Keratinocyte (primary cell): ENCODE data around the gene PARP2. TPM values are rescaled to one million over a fixed set of nuclear protein-coding genes. Genes with fewer than 3 reads are reported as not detected.
A peak's percentile ranks its signal among the peaks of the same experiment; 100 is the strongest.

Experiments
- DNase-seq: peaks from one replicate; pipeline ENCODE4 v3.0.0-alpha.2; 2011; ENCODE audit warnings: low read depth, missing footprints, low spot score
- FAIRE-seq: peaks from 2 replicates; lab custom pipeline; 2011; peaks lifted over from hg19 to GRCh38; lab: Jason Lieb, UNC
- H2AFZ ChIP-seq: 2 replicates; pipeline ENCODE4 v1.6.0; 2012; ENCODE audit warnings: low read length, control low read depth, inconsistent platforms; ENCODE audit not compliant: control insufficient read depth
- H3K27ac ChIP-seq: 2 replicates; pipeline ENCODE4 v1.5.1; 2011; ENCODE audit warnings: low read length; ENCODE audit not compliant: control insufficient read depth, insufficient read depth
- H3K27me3 ChIP-seq: 3 replicates; pipeline ENCODE4 v1.6.0; 2011; ENCODE audit warnings: low read length; ENCODE audit not compliant: control insufficient read depth, insufficient read depth; ENCODE audit errors: extremely low read depth
- H3K36me3 ChIP-seq, 2 experiments: 2 replicates in 1 of 2; 3 replicates in 1 of 2; pipeline ENCODE4 v1.5.1; 2011; ENCODE audit warnings: low read length in 2 of 2, mild to moderate bottlenecking in 1 of 2; ENCODE audit not compliant: control insufficient read depth in 2 of 2, insufficient read depth in 2 of 2; ENCODE audit errors: extremely low read depth in 1 of 2
- H3K4me1 ChIP-seq: 3 replicates; pipeline ENCODE4 v1.5.1; 2011; ENCODE audit warnings: low read length; ENCODE audit not compliant: control insufficient read depth, insufficient read depth; ENCODE audit errors: extremely low read depth
- H3K4me2 ChIP-seq: 3 replicates; pipeline ENCODE4 v1.6.0; 2011; ENCODE audit warnings: low read depth, low read length; ENCODE audit not compliant: control insufficient read depth, insufficient read depth; ENCODE audit errors: extremely low read depth
- H3K4me3 ChIP-seq, 3 experiments: fragments of 200-600 bp in 1 of 3; sonication (generic) in 1 of 3; 2 replicates in 2 of 3; 3 replicates in 1 of 3; pipeline ENCODE4 v1.5.1; 2011 to 2016; ENCODE audit warnings: low read length in 3 of 3, mild to moderate bottlenecking in 3 of 3, control low read depth in 2 of 3, inconsistent platforms in 1 of 3, low read depth in 1 of 3, mixed read lengths in 1 of 3, mixed run types in 1 of 3, moderate library complexity in 1 of 3; ENCODE audit not compliant: control insufficient read depth in 2 of 3, insufficient read depth in 2 of 3; ENCODE audit errors: extremely low read depth in 1 of 3
- H3K79me2 ChIP-seq: 2 replicates; pipeline ENCODE4 v1.6.0; 2012; ENCODE audit warnings: low read length; ENCODE audit not compliant: control insufficient read depth, insufficient read depth
- H3K9ac ChIP-seq: 3 replicates; pipeline ENCODE4 v1.6.0; 2011; ENCODE audit warnings: low read length; ENCODE audit not compliant: control insufficient read depth, insufficient read depth; ENCODE audit errors: extremely low read depth
- H3K9me1 ChIP-seq: 3 replicates; pipeline ENCODE4 v1.6.0; 2011; ENCODE audit warnings: low read length; ENCODE audit not compliant: control insufficient read depth, insufficient read depth; ENCODE audit errors: extremely low read depth
- H3K9me3 ChIP-seq: 2 replicates; pipeline ENCODE4 v1.5.1; 2012; ENCODE audit warnings: low read depth, low read length; ENCODE audit not compliant: control insufficient read depth
- H4K20me1 ChIP-seq: 3 replicates; pipeline ENCODE4 v1.6.0; 2011; ENCODE audit warnings: low read length; ENCODE audit not compliant: control insufficient read depth, insufficient read depth; ENCODE audit errors: extremely low read depth
- EZH2 ChIP-seq: IDR thresholded peaks from one replicate; pipeline ENCODE4 v1.6.1; 2012; ENCODE audit warnings: inconsistent platforms, mild to moderate bottlenecking, low read length, moderate library complexity
- dilution Hi-C: fragments of 300-500 bp; cut with MboI; formaldehyde crosslinking; loops from one replicate; pipeline ENCODE4 v1.7.0; 2020; ENCODE audit warnings: low sequenced_read_pairs; ENCODE audit not compliant: extremely low pct_ligation_motif_present
- polyA minus RNA-seq, 3 experiments: library from RNA; depleted of rRNA, polyadenylated mRNA; stranded (reverse); fragments of >200 nt; gene quantifications; 1 replicate in 1 of 3; 2 replicates in 1 of 3; 3 replicates in 1 of 3; pipeline ENCODE4 v1.2.3, GENCODE V29; 2011
- polyA plus RNA-seq, 5 experiments: library from polyadenylated mRNA; depleted of rRNA in 3 of 5; stranded (reverse) in 3 of 5; stranded (forward) in 1 of 5; unstranded in 1 of 5; fragments of >200 nt; gene quantifications; 1 replicate in 1 of 5; 2 replicates in 3 of 5; 3 replicates in 1 of 5; pipeline versions ENCODE4 v1.2.1 to v1.2.3, GENCODE V29; 2011 to 2012; ENCODE audit warnings: missing spikeins in 2 of 5, low read depth in 1 of 5, low replicate concordance in 1 of 5
- TF ChIP-seq, protein P1 (sequence below), 3 experiments: IDR thresholded peaks in 1 of 3; conservative IDR thresholded peaks in 1 of 3; optimal IDR thresholded peaks in 1 of 3; 2 replicates in 2 of 3; 3 replicates in 1 of 3; pipeline versions ENCODE3 to v1.5.1; 2011; ENCODE audit warnings: low read length in 3 of 3, mild to moderate bottlenecking in 3 of 3, moderate library complexity in 2 of 3, control low read depth in 1 of 3, inconsistent platforms in 1 of 3; ENCODE audit not compliant: insufficient read depth in 2 of 3; ENCODE audit errors: extremely low read depth in 1 of 3

The PARP2 gene, protein sequence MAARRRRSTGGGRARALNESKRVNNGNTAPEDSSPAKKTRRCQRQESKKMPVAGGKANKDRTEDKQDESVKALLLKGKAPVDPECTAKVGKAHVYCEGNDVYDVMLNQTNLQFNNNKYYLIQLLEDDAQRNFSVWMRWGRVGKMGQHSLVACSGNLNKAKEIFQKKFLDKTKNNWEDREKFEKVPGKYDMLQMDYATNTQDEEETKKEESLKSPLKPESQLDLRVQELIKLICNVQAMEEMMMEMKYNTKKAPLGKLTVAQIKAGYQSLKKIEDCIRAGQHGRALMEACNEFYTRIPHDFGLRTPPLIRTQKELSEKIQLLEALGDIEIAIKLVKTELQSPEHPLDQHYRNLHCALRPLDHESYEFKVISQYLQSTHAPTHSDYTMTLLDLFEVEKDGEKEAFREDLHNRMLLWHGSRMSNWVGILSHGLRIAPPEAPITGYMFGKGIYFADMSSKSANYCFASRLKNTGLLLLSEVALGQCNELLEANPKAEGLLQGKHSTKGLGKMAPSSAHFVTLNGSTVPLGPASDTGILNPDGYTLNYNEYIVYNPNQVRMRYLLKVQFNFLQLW
- 13.8 to 24.7 TPM (median 24.1 TPM) in 3 replicates for polyA plus RNA-seq
- polyA plus RNA-seq (2011; ENCODE audit: low read depth), result 17.6 TPM
- polyA plus RNA-seq (2011; cell fraction: cytosol; rRNA removed), result 13.0 and 20.7 TPM in 2 replicates
- polyA plus RNA-seq (2011; cell fraction: nucleus; rRNA removed), result 36.4 and 45.0 TPM in 2 replicates
- 15.3 and 16.6 TPM in 2 replicates for polyA plus RNA-seq (2012; ENCODE audit: low replicate concordance)
- polyA minus RNA-seq, result 3.3 to 13.1 TPM (median 5.7 TPM) in 3 replicates
- 6.7 TPM for polyA minus RNA-seq (2011; cell fraction: cytosol; rRNA and poly(A)+ RNA removed)
- 2.3 and 10.2 TPM in 2 replicates for polyA minus RNA-seq (2011; cell fraction: nucleus; rRNA and poly(A)+ RNA removed)

DNA sequence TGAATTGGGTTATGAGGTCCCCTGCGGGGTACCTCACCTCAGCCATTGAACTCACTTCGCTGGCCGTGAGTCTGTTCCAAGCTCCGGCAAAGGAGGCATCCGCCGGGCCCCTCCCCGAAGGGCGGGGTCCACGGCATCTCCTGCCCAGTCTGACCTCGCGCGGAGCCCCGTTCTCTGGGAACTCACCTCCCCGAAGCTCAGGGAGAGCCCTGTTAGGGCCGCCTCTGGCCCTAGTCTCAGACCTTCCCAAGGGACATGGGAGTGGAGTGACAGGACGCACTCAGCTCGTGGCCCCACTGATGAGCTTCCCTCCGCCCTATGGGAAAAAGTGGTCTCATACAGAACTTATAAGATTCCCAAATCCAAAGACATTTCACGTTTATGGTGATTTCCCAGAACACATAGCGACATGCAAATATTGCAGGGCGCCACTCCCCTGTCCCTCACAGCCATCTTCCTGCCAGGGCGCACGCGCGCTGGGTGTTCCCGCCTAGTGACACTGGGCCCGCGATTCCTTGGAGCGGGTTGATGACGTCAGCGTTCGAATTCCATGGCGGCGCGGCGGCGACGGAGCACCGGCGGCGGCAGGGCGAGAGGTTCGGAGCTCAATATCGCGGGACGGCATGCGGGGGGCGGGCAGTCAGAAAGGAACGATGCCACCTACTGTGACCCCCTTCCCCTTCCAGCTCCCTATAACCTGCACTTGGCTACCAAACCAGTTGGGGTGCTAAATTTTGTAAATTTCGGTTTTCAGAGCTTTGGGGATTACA is at the start of gene PARP2:
Gene PARP2 (plus strand): TSS at position 544 of the 770 bp plus-strand sequence. CDS start 7 bp downstream, at position 551.
- FAIRE-seq (peak; percentile 88), DNase-seq (peak; percentile 95)
- Histone ChIP-seq H3K9me1 (no peaks in the 10 kb centered on the region), H3K9me3 (no peaks in the 10 kb centered on the region), H3K4me2 (peak within 1 kb of the TSS; percentile 77), H3K9ac (peak within 1 kb of the TSS; percentile 99), H3K36me3 (peaks cover 3 to 9% of the 10 kb centered on the region in 2 experiments), H4K20me1 (no peaks in the 10 kb centered on the region), H3K4me1 (peaks cover 4% of the 10 kb centered on the region), H2AFZ (peak within 1 kb of the TSS; percentile 95), H3K4me3 (peak within 1 kb of the TSS; percentile 72 to 98 (median 95)), H3K79me2 (peaks cover 11% of the 10 kb centered on the region), H3K27ac (peak within 1 kb of the TSS; percentile 97), H3K27me3 (no peaks in the 10 kb centered on the region)
- TF ChIP-seq, protein P1, sequence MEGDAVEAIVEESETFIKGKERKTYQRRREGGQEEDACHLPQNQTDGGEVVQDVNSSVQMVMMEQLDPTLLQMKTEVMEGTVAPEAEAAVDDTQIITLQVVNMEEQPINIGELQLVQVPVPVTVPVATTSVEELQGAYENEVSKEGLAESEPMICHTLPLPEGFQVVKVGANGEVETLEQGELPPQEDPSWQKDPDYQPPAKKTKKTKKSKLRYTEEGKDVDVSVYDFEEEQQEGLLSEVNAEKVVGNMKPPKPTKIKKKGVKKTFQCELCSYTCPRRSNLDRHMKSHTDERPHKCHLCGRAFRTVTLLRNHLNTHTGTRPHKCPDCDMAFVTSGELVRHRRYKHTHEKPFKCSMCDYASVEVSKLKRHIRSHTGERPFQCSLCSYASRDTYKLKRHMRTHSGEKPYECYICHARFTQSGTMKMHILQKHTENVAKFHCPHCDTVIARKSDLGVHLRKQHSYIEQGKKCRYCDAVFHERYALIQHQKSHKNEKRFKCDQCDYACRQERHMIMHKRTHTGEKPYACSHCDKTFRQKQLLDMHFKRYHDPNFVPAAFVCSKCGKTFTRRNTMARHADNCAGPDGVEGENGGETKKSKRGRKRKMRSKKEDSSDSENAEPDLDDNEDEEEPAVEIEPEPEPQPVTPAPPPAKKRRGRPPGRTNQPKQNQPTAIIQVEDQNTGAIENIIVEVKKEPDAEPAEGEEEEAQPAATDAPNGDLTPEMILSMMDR (optimal IDR thresholded peaks at IDR 0.05 in 1 of 3, IDR thresholded peaks at IDR 0.05 in 1 of 3, conservative IDR thresholded peaks at IDR 0.05 in 1 of 3; ENCODE audit: extremely low read depth in 1 of 3, insufficient read depth in 2 of 3, low read length in 3 of 3), result no peak
- TF ChIP-seq EZH2, result no peak
- dilution Hi-C loops, result no loop called here

DNA sequence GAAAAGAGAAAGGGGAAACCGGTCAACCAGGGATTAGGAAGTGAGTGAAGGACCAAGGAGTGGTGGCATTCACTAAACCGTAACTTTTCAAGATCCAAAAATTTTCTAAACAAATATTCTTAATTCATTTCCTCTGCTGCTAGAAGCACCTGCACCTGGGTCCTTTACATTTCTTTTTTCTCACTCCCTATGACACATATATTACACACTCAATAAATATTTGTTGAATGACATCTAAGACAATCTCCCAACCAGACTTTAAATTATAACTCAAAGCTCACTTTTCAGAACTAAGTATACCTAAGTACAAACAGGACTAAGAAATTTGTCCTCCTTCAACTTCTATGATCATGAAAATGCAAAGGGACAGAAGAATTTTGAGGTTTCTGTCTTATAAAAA is 48.8 kb upstream of the PARP2 start:
- Histone ChIP-seq H3K4me1 (peaks cover 4% of the 10 kb centered on the region), H3K9me1 (no peaks in the 10 kb centered on the region), H3K4me2 (no peak overlapping the region), H3K4me3 (no peak overlapping the region), H3K79me2 (no peaks in the 10 kb centered on the region), H2AFZ (no peak overlapping the region), H3K36me3 (peaks cover 11 to 12% of the 10 kb centered on the region in 2 experiments), H3K27ac (no peak overlapping the region), H3K27me3 (no peaks in the 10 kb centered on the region), H3K9ac (no peak overlapping the region), H4K20me1 (no peaks in the 10 kb centered on the region), H3K9me3 (no peaks in the 10 kb centered on the region)
- TF ChIP-seq EZH2, result no peak
- TF ChIP-seq, protein P1 (optimal IDR thresholded peaks at IDR 0.05 in 1 of 3, IDR thresholded peaks at IDR 0.05 in 1 of 3, conservative IDR thresholded peaks at IDR 0.05 in 1 of 3; ENCODE audit: extremely low read depth in 1 of 3, insufficient read depth in 2 of 3, low read length in 3 of 3), result no peak
- DNase-seq, result no peak
- FAIRE-seq, result no peak
- dilution Hi-C loops, result no loop called here
